Mucosa of descending colon (tissue), 3 donors: Measurements from ENCODE around the gene ASCC3. TPM values are rescaled to one million over a fixed set of nuclear protein-coding genes. Genes with fewer than 3 reads are reported as not detected.

ENCODE experiments used
- ATAC-seq: fragments of 200-7000 bp; cut with Tn5 transposase; one replicate; pipeline ENCODE4 v1.9.1; 2020; ENCODE audit warnings: mild to moderate bottlenecking, moderate library complexity
- DNase-seq, 3 donors: peaks; one replicate each; pipeline ENCODE4 v3.0.0-alpha.2; 2020
- H3K36me3 ChIP-seq: fragments of 200-600 bp; one replicate; pipeline ENCODE4 v1.8.0; 2021; ENCODE audit warnings: low read depth, mild to moderate bottlenecking
- H3K4me1 ChIP-seq: fragments of 200-600 bp; one replicate; pipeline ENCODE4 v1.8.0; 2021; ENCODE audit warnings: low read depth, mild to moderate bottlenecking
- H3K4me3 ChIP-seq: fragments of 200-600 bp; one replicate; pipeline ENCODE4 v1.8.0; 2021; ENCODE audit warnings: mild to moderate bottlenecking
- H3K9me3 ChIP-seq: fragments of 200-600 bp; one replicate; pipeline ENCODE4 v1.8.0; 2021; ENCODE audit warnings: mild to moderate bottlenecking
- intact Hi-C, 2 donors: fragments of 100-400 bp; cut with DNase I in 1 of 2; cut with micrococcal nuclease in 1 of 2; formaldehyde crosslinking; loops; one replicate each; pipeline versions ENCODE4 v1.11.0 to v1.11.1; 2022; cut with DNase I, micrococcal nuclease
- total RNA-seq, 3 donors: library from RNA; stranded (reverse); fragmentation: NEBNext Ultra II Directional in 2 of 3; extraction: Animal tissue kit (Norgen Biotek cat#: 25700) in 2 of 3; gene quantifications; one replicate each; pipeline versions ENCODE4 v1.2.1 to v1.2.4, GENCODE V29; 2021 to 2023
- TF ChIP-seq, protein P1 (sequence below): fragments of 200-600 bp; IDR thresholded peaks from one replicate; pipeline ENCODE4 v1.8.0; 2022; ENCODE audit warnings: antibody characterized with exemption, mild to moderate bottlenecking
- donor health status: DM: no; HTN: no; CAD: no; lungs with moderate emphysema.
- donor health status: DM: no; HTN: no; CAD: no.
- donor health status: DM: no; HTN: yes; CAD: no.

Gene ASCC3
- total RNA-seq, 3 donors from 2014 or later, result 24.6 to 28.5 (median 27.8) TPM

DNA sequence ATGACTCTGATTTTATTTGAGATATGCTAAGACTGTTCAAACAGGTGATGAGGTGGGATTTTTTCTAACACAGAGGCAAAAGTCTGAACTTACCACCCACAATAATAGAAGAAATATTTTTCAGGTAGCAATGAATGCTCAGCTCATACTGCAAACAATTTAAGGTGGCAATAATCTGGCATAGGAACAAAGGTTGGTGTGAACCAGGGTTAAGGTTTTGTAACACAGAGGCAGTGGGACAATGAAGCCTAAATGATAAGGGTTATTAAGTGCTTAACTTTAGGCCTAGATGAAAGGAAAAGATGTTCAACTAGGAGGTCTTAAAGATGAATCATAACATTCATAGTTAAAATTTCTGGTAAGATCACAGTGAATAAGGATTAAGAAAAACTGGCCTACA lies 4.9 kb downstream of the ASCC3 start:
- DNase-seq, result no peak
- H3K9me3 ChIP-seq, result no peaks in the 10 kb centered on the region
- intact Hi-C loops, result no loop called here
- no peak overlapping the region for H3K4me3 ChIP-seq
- H3K4me1 ChIP-seq, result peaks cover 2% of the 10 kb centered on the region
- TF ChIP-seq, protein P1, sequence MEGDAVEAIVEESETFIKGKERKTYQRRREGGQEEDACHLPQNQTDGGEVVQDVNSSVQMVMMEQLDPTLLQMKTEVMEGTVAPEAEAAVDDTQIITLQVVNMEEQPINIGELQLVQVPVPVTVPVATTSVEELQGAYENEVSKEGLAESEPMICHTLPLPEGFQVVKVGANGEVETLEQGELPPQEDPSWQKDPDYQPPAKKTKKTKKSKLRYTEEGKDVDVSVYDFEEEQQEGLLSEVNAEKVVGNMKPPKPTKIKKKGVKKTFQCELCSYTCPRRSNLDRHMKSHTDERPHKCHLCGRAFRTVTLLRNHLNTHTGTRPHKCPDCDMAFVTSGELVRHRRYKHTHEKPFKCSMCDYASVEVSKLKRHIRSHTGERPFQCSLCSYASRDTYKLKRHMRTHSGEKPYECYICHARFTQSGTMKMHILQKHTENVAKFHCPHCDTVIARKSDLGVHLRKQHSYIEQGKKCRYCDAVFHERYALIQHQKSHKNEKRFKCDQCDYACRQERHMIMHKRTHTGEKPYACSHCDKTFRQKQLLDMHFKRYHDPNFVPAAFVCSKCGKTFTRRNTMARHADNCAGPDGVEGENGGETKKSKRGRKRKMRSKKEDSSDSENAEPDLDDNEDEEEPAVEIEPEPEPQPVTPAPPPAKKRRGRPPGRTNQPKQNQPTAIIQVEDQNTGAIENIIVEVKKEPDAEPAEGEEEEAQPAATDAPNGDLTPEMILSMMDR, result no peak
- no peak for ATAC-seq
- H3K36me3 ChIP-seq, result no peaks in the 10 kb centered on the region

- H3K36me3 ChIP-seq, result no peaks in the 10 kb centered on the region
- no peak overlapping the region for H3K4me3 ChIP-seq
- no peak for ATAC-seq
- TF ChIP-seq, protein P1, result no peak
- H3K4me1 ChIP-seq, result no peaks in the 10 kb centered on the region
- intact Hi-C loops, result no loop called here
- no peak for DNase-seq
- no peaks in the 10 kb centered on the region for H3K9me3 ChIP-seq
Observed at GRCh38 chr6:100865525-100865924, 15.6 kb downstream of the ASCC3 start.

DNA sequence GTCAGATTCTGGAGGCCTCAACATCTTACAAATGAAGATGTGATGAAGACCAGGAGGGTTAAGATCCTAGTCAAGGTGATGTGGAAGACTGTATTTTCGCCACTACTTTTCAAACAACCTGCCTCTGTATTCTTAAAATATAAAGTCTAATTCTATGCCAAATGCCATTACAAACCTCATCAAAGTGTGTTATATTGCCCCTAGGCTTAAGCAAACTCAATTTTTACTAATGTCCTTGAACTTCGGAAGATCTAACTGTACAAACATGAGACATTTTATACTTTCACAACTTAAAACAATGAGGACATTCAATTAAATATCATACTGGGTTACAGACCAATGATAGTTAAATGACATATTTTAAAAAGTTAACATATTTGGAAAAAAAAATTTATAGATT lies 19.1 kb downstream of the ASCC3 start:
- no peak overlapping the region for H3K4me3 ChIP-seq
- TF ChIP-seq, protein P1, result no peak
- H3K36me3 ChIP-seq, result no peaks in the 10 kb centered on the region
- H3K4me1 ChIP-seq, result no peaks in the 10 kb centered on the region
- intact Hi-C loops, result no loop called here
- H3K9me3 ChIP-seq, result no peaks in the 10 kb centered on the region
- DNase-seq (no peak), ATAC-seq (no peak)

DNA sequence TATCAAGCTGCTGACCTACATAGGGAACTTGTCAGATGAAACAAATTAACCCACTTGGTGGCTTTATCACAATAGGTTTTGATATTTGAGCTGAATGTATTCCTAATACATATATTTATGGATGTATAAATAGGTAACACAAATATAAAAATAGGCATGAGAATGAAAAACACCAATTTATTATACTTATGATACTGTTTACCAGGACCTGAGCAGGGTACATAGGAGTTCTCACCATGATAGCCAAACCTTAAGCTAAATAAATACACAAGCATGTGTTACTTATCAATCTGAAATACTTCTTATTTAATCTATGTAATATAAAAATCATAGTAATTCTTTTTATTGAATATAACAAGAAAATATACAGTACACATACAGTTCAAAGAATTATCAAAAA lies 25.0 kb downstream of the ASCC3 start:
- no peaks in the 10 kb centered on the region for H3K9me3 ChIP-seq
- DNase-seq (no peak), ATAC-seq (no peak)
- H3K4me3 ChIP-seq, result no peak overlapping the region
- TF ChIP-seq, protein P1, result no peak
- intact Hi-C loops, result no loop called here
- H3K4me1 ChIP-seq, result no peaks in the 10 kb centered on the region
- no peaks in the 10 kb centered on the region for H3K36me3 ChIP-seq

- ATAC-seq (no peak), DNase-seq (no peak)
- no peaks in the 10 kb centered on the region for H3K4me1 ChIP-seq
- no peaks in the 10 kb centered on the region for H3K9me3 ChIP-seq
- TF ChIP-seq, protein P1, result no peak
- no peaks in the 10 kb centered on the region for H3K36me3 ChIP-seq
- intact Hi-C loops, result no loop called here
- no peak overlapping the region for H3K4me3 ChIP-seq
Observed at GRCh38 chr6:100851819-100852218, 29.3 kb downstream of the ASCC3 start.

- Histone ChIP-seq H3K9me3 (no peaks in the 10 kb centered on the region), H3K4me1 (no peaks in the 10 kb centered on the region), H3K36me3 (no peaks in the 10 kb centered on the region), H3K4me3 (no peak overlapping the region)
- TF ChIP-seq, protein P1, result no peak
- intact Hi-C loops, result no loop called here
- ATAC-seq, result no peak
- DNase-seq, result no peak
Observed at GRCh38 chr6:100850174-100850573, 31.0 kb downstream of the ASCC3 start.
